ENCODE measurements around the gene ZNF521.

- TF ChIP-seq EZH2 (IDR thresholded peaks at IDR 0.05; ENCODE audit: low read depth) = no peak
- TF ChIP-seq, protein P1, sequence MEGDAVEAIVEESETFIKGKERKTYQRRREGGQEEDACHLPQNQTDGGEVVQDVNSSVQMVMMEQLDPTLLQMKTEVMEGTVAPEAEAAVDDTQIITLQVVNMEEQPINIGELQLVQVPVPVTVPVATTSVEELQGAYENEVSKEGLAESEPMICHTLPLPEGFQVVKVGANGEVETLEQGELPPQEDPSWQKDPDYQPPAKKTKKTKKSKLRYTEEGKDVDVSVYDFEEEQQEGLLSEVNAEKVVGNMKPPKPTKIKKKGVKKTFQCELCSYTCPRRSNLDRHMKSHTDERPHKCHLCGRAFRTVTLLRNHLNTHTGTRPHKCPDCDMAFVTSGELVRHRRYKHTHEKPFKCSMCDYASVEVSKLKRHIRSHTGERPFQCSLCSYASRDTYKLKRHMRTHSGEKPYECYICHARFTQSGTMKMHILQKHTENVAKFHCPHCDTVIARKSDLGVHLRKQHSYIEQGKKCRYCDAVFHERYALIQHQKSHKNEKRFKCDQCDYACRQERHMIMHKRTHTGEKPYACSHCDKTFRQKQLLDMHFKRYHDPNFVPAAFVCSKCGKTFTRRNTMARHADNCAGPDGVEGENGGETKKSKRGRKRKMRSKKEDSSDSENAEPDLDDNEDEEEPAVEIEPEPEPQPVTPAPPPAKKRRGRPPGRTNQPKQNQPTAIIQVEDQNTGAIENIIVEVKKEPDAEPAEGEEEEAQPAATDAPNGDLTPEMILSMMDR (conservative IDR thresholded peaks at IDR 0.05) = no peak
Measured at GRCh38 chr18:25210622-25211021, 141.3 kb downstream of the ZNF521 start.

All from PC-9 (cell line).